Activated CD4-positive, CD25-positive, alpha-beta regulatory T cell (primary cell): Measurements from ENCODE around the gene DCC.
"Not testable (repeated sequence)": the region's sequence is repeated elsewhere in the genome, so short reads cannot be mapped to it uniquely, and the experiment has no call there.

Experiments
- DNase-seq, 4 experiments: peaks; one replicate each; lab custom pipeline; 2025; lab: John Stamatoyannopoulos, UW

The DCC gene

DNA sequence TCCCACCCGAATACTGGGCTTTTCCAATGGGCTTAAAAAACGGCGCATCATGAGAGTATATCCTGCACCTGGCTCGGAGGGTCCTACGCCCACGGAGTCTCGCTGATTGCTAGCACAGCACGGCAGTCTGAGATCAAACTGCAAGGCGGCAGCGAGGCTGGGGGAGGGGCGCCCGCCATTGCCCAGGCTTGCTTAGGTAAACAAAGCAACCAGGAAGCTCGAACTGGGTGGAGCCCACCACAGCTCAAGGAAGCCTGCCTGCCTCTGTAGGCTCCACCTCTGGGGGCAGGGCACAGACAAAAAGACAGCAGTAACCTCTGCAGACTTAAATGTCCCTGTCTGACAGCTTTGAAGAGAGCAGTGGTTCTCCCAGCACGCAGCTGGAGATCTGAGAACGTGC is 1171.7 kb downstream of the DCC start:
- DNase-seq: not testable (repeated sequence)

DNA sequence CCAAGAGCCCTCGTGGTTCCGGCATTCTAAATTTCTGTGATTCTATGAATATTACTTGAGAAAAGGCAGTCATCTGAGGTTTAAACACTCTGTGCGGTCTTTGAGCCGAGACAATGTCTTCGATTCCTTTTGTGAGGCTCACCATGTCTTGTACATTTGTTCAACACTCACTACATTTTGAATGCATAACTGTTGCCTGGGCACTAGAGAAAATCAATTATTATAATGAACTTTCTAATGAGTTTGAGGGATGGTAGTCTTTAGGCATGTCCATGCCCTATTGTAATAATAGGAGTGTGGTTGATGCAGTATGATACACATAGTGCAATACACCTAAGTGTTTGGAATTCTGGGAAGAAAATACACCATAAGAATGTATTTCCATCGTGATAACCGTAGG is 1181.1 kb downstream of the DCC start:
- DNase-seq: no peak

DNA sequence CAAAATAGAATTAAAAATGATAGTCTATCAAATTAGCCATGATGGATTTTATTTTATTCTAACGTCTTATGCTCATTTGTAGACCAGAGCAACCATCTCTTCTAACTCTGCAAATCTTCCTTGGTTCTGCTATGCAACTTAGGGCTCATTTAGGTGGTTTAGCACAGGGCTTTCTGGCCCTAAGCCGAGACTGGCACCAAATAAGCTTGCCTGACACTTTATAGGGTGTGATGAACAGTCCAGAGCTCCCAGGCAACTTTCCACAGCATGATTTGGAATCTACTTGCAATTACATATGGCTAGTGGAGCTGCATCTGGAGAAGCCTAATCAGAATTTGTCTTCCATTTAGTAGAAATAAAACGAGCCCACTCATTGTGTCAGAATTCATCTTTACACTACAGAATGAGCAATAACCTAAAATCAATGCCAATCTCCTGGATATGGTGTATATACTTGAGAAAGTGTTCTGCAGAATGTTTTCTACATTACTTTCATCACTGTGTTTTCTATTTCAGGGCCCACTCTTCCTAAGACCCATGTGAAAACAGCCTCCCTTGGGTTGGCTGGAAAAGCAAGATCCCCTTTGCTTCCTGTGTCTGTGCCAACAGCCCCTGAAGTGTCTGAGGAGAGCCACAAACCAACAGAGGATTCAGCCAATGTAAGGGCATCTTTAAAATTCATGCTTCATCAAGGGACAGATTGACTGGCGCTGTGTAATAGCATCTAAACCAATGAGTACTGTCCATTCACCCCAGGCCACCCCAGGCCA is 1186.3 kb downstream of the DCC start:
- DNase-seq: no peak

DNA sequence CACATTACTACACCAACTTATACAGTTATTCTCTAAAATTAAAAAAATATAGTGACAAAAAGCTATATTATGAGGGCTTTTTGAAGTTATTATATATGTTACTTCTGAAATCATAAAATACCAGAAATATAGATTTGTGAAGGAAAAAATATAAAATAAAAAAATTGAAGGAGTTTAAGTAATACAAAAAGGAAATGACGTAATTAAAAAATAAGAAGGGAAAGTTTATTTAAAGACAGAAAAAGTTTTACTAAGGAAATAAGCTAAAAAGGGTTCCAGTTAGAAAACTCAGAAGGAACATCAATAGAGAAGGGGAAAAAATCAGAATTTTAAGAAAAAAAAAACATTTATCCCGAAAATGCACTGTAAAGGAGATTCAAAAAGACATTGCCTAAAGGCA is 1187.4 kb downstream of the DCC start:
- no peak for DNase-seq

DNA sequence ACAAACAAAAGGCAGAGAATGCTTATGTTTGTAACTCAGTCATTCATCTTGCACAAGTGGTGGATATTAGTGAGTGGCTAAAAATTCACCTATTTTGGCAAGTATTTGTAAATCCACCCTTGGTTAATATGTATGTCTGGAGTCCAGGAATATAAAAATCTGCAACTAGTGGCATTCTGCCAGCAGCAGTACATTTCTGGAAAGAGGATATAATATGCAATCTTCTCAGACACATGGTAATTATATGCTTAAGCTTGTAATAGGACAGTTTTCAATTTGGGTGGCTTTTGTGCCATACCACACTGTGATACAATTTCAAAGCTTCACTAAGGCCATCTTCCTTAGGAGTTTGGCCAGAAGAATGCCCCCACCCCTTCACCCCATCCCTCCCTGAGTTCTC is 1191.2 kb downstream of the DCC start:
- no peak for DNase-seq

DNA sequence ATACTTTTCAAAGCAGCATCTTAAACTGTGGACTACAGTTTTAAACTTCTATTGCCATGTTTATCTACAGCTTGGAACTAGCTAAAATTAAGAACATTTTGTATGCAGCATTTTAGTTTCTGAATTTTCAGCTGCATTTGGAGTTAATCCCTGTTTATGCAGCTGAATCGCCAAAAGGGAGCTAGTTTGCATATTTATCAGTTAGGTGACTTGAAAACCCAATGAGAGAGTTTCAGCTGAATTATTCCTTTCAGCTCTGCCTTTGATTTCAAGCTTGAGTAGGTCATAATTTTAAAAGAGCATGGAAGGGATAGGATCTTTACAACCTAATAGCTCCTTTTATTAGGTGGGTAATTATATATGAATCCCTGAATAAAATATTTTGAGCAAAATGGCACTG is 1191.9 kb downstream of the DCC start:
- DNase-seq: no peak

DNA sequence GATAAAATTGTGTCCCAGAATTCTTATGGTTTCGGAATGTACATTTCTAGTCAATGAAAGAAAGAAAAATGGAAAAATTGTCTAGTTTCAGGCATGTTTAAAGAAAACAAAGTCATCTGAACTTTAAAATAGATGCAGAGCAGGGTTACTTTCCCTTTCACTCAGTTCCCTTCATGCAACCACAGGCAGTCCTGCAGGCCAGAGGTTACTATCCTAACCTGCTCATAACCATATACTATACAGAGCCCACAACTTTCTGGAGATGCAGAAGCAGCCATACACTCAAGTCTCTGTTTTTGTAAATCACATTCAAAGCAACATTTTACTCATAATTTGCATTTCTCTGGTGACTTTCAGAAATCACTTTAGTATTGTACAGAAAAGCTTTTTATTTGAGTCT is 1194.2 kb downstream of the DCC start:
- DNase-seq: no peak

DNA sequence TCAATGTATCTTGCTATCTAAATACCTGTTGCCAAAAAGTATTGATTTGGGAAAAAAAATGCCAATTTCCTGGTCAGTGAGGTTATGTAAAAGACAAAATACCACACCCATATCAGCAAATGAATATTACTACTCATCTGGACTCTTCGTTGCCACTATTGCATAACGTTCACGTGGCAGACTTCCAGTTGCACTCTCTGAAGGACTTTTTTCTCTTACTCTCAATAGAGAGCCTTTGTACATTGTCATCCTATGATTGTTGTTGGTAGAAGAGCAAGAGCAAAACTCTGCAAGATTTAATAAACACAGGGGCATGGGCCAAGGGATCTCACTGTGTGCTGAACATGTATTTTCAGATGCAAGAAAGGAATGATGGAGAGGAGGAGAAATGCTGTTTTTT is 1194.7 kb downstream of the DCC start:
- no peak for DNase-seq

DNA sequence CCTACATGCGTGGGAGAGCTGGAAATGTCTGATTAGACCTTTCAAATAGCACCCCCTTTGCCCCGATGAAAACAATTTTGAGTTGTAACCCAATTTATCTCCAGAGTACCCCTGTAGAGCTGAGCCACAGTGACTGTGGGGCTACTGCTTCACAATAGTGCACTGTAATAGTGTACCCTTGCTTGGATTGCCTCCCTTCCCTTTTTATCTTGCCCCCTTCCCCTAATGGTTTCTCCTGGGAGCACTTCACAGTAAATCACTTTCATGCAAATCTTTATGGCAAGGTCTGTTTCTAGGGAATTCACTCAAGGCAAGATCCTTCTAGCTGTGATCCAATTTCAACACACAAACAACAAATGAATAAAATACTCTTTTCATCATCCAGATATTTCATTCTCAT is 1196.9 kb downstream of the DCC start:
- DNase-seq: no peak

DNA sequence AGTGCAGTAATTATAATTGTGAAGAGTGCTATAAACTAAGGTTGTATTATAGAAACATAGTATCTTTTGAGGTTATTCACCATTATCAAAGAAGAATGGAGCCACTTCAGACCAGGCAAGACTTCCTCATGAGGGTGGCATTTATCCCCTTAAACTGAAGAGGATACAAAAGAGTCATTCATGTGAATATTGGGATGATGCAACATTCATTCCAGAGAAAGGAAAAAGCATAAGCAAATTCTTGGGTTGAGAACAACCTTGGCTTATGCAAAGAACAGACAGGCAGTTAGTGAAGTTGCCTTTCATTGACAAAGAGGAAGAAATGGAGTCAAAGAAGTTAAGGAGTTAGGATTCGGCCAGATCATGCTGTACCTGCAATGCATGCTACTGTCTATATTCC is 1201.9 kb downstream of the DCC start:
- DNase-seq: no peak

DNA sequence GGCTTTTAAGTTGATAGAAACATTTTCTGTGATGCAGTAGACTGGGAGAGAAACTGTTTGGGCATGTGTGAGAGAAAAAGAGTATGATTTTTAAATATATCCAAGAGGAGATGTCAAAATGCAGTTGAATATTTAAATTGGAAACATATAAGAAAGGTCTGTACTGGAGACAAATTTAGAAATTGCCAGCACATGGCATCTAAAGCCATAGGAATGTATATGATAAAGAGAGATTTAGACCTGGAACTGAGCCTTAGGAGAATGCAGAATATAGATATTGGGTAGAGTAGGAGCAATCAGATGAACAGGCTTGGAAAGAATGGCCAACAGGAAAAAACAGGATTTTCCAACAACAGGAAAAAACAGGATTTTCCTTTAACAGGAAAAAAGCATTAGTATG is 1203.7 kb downstream of the DCC start:
- DNase-seq: no peak

DNA sequence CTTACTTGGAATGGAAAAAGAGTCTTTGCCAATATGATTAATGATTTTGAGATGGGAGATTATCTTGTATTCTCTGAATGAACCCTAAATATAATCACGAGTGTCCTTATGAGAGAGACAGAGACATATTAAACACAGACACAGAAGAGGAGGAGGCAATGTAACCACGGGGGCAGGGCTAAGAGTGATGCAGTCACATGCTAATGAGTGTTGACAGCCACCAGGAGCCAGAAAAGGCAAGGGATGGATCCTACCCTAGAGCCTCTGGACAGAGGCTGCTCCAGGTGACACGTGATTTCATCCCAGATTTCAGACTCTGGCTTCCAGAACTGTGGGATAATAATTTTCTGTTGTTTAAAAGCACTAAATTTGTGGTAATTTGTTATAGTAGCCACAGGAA is 1204.9 kb downstream of the DCC start:
- no peak for DNase-seq

DNA sequence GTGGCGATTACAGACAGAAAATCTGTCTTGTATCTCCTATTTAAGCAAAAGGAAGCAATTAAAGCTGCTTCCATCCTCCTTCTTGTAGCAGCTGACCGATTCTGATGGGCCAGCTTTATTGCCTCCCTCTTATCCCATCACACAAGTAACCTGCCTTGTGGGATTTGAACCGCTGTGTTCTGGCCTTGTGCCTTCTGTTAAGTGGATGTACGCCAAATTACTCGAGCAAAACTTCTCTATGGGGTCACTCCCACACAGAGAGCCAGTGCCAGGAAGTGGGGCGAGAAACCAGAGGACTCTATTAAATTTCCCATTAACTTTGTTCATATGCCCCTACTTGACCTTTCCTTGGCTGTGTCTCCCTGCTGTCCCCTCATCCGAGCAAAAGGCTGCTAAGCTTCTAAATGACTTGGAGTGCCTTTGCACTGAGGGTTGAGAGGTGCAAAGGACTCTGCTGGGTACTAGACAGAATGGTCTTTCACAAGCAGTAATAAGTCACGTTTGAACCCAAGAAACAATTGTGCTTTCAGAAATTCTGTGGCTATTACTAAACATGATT is 1212.0 kb downstream of the DCC start:
- no peak for DNase-seq

DNA sequence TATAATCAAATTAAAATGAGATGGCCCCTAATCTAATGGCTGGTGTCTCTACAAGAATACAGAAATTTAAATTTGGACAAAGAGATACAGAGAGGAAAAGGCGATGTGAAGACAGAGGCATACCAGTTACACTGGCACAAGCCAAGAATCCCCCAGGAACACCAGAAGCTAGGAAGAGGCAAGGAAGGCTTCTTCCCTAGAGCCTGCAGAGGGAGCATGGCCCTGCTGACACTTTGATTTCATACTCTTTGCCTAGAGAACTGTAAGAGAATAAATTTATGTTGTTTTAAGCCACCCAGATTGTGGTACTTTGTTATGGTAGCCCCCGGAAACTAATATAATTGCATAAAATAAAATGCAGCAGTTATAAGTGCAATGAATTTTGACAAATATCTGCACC is 1213.0 kb downstream of the DCC start:
- no peak for DNase-seq

DNA sequence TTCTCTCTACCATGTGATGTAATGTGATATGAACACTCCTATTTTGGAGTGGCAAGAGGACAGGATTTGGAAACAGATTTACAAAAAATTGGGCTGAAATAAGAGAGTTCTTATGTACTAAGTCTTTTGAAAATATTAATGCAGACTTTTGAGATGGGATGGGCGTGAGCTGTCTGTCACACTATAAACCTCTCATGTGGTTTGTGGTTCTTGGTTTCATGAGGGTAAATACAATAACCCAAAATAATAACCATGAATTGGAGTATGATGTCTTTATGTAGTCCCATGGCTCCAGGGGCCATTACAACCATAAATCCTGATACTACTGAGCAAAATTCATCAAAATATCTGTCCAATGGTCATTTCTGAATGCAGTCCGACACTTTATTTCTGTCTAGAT is 1216.5 kb downstream of the DCC start:
- DNase-seq: no peak

DNA sequence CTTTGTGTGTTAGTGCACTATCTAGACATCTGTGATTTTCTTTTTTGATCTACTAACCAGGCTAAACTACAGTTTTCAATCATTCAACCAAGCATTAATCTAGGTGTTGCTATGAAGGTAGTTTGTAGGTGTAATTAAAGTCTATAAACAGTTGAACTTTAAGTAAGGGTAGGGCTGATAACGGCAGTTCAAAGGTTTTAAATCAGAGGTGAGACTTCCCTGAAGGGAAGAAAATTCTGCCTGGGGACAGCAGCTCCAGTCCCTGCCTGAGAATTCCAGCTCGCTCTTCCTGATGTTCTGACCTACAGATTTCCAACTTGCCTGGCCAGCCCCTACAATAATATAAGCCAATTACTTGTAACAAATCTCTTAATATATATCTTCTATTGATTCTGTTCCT is 1220.5 kb downstream of the DCC start:
- no peak for DNase-seq

DNA sequence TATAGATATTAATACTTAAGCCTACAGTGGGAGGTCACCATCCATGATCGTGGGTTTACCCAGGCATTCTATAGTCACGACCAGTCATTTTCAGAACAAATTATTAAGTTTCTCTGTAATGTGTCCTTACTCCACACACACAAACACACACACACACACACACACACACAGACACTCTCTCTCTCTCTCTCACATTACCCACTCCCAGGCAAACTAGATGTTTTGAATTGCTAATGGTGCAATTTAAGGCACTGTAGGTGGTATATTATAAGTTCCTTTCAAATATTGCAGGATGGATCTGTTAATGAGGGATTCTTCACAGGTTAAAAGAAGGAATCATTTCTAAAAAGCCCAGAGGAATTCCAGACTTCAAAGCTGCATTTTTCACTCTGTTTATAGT is 1226.6 kb downstream of the DCC start:
- DNase-seq: no peak

DNA sequence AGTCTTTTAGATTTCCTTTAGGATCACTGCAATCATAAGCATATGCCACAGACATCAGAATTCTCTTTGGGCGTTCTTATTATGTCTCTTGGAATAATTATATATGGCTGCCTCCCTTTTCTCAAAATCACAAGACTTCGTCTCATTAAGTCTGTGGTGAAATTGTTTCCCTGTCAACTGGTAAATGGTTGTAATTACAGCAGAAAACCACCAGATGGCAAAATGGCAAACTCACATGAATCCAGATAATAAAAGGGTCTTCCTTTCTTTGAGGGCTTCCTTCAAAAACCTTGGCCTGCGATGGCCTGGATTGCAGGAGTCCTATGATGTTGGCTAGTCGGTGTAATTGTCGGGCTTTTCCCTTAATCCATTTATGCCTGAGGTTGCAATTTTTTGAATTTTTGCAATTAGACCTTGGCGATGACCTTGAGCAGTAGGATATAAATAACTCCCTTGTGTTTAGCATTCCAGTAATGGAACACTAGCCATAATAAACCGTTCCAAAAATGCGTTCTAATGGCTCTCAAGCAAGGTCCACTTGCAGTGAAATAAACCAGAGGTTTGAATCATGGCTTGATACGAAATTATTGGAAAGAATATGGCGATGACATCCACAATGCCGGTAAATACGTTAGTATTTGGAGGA is 1228.1 kb downstream of the DCC start:
- no peak for DNase-seq
